HG03442 (cell line): ENCODE data around the gene RAB7A.
A peak's percentile ranks its signal among the peaks of the same experiment; 100 is the strongest.
"Not testable (repeated sequence)": the region's sequence is repeated elsewhere in the genome, so short reads cannot be mapped to it uniquely, and the experiment has no call there.

Source experiments
- ATAC-seq: cut with Tn5 transposase; IDR thresholded peaks from one replicate; pipeline ENCODE4 v1.9.1; 2021; ENCODE audit warnings: mild to moderate bottlenecking, moderate library complexity; ENCODE audit not compliant: unreplicated experiment

Gene RAB7A

DNA sequence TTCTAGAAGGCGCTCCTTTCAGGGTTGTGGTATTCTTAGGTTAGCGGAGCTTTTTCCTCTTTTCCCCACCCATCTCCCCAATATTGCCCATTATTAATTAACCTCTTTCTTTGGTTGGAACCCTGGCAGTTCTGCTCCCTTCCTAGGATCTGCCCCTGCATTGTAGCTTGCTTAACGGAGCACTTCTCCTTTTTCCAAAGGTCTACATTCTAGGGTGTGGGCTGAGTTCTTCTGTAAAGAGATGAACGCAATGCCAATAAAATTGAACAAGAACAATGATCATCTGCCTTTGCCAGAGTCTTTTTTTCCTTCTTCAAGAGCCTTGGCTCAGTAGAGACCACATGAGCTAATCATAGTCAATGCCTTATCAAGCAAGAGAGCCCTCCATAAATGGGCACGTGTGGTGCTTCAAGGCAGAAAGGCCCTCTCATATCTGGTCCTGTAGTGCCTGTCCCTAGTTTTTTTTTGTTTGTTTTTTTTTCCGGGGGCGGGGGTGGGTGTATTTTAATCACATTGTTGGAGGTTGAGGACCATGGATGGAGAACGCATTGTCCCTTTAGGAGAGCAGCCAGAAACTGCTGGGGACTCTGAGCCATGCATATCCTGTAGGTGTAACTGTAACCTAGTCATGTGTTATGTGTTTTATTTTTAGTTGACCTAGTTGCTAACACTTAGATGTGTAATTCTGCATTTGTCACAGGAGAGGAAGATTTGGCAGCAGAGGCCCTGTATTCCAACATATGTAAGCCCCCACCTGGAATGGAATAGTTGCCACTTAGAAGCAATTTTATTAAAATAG is 88.7 kb downstream of the RAB7A start:
- no peak for ATAC-seq

DNA sequence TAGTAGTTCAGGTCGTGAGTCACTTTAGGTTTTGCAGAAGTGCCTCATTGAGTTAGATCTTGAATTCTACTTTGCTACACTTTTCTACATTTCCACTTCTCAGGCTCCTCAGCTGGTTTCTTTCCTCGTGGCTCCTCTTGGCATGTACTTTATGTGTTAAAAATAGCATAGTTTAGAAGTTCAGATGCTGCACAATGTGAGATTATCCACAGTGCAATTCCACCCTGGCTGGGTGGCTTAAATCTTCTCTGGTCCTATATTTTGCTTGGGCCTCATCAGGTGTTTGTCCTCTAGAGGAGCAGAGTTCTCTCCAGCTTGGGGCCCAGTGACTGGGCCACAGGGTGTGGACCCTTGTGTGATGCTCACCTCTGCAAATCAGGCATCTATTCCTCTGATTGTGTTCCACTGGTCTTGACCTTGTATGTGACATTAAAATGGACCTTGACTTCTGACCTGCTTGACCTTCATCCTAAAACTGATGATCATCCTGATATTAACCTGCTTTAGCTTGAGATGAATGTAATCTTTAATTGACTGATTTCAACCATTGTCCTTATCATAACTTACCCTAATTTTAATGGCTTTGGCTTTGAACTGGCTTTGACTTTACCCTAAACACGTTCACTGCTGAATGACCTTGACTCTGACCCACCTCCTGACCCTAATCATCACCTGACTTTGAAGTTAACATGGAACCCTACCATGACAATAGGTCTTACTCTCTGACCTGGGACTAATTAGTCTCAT is 89.5 kb downstream of the RAB7A start:
- ATAC-seq = no peak

GRCh38 chr3:128818186-128818787 is 92.3 kb downstream of the RAB7A start:
- no peak for ATAC-seq

DNA sequence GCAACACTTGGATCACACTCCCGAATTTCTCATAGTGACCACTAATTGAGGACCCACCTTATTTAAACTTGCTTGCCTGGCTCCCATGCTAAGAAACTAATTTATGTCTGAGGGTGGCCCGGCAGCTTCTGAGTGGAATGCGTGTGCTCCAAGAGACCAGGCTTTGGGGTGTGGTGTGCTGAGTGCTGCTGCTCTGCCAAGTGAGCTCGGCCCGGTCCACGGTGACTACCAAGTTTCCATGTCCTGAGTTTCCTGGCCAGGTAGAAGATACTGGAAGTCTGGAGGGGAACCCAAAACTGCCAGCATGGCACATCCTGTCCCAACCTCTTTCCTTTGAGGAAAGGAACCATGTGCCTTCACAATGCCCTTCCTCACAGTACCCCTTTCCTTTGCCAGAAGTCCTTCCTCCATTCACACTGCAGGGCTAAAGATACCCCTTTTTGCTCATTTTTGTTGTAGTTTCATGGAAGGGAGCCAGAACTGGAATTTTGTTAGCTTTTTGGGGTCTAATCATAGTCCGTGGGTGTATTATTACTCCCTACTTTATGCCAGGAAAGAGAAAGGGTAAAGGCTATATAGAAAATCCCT is 94.4 kb downstream of the RAB7A start:
- no peak for ATAC-seq

DNA sequence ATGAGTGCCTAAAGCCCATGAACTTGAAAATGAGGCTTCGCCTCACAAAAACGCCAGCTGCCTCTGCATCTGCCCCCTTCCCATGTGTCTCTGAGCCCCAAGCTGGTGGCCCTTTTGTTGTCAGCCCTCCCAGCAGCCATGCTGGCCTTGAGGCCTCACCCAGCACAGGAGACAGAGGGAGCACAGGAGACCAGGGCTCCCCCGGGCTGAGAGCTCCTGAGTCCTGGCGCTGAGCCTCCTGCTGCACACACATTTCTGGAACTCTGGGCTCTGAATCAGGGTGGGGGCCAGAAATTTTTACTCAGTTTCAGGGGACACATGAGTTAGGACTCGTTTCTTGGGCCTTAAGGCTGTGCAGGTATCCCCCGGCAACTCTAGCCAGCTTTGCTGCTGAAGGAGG is 97.0 kb downstream of the RAB7A start:
- ATAC-seq = no peak

- ATAC-seq = no peak
Observed at GRCh38 chr3:128823631-128824030, 97.6 kb downstream of the RAB7A start.

GRCh38 chr3:128824132-128824850 is 98.3 kb downstream of the RAB7A start:
- ATAC-seq = no peak

GRCh38 chr3:128825117-128825725 is 99.2 kb downstream of the RAB7A start:
- no peak for ATAC-seq

DNA sequence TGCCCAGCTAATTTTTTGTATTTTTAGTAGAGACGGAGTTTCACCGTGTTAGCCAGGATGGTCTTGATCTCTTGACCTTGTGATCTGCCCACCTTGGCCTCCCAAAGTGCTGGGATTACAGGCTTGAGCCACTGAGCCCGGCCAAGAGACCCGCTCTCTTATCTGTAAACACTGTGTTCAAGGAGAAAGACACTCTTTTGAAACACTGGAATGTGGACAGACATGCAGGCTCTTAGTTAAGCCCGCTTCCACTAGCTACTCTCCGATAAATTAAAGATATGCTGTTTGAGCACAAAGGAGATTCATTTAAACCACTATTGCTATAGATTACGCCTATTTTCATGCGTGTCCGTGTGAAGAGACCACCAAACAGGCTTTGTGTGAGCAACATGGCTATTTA is 103.1 kb downstream of the RAB7A start:
- ATAC-seq = not testable (repeated sequence)

DNA sequence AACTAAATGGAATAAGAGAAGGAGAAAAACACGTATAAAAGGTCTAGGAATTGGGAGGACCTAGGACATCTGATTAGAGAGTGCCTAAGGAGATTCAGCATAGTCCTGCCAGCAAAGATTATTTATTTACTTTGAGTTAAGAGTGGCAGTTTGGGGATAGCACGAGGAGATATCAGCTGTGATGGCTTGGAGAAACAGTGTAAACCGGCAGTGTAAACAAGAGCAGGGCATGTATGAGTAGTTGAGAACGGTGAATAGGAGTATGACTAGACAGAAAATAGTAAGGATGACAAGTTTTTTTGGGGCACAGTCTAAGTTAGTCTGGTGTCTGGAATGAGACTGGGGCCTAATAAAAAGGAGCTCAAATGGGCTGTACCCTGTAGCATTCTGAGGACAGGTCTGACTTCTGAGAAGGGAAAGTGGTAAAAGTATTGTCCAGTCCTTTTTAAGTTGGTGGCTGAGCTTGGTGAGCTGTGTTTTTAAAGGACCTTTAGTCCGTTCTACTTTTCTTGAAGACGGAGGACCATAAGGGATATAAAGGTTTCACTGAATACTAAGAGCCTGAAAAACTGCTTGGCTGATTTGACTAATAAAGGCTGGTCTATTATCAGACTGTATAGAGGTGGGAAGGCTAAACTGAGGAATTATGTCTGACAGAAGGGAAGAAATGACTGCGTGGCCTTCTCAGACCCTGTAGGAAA is 104.1 kb downstream of the RAB7A start:
- ATAC-seq = not testable (repeated sequence)

GRCh38 chr3:128830762-128831161 is 104.8 kb downstream of the RAB7A start:
- not testable (repeated sequence) for ATAC-seq

DNA sequence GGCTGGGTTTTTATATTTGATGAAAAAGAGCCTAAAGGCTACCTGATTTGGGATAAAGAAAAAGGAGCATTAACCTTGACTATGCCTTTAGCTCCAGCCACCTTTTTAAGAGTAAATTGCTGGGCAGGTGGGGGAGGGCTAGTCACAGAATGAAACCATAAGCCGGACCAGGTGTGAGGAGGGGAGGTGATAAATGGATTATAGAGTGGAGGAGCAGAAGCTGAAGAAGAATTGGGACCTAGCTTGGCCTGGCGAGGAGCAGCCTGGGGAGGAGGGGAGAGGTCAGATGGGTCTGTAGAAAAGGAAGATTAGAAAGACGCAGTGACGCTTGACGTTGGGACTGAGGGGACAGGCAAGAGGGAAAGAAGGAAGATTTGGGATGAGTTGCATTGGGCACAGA is 107.0 kb downstream of the RAB7A start:
- ATAC-seq = not testable (repeated sequence)

DNA sequence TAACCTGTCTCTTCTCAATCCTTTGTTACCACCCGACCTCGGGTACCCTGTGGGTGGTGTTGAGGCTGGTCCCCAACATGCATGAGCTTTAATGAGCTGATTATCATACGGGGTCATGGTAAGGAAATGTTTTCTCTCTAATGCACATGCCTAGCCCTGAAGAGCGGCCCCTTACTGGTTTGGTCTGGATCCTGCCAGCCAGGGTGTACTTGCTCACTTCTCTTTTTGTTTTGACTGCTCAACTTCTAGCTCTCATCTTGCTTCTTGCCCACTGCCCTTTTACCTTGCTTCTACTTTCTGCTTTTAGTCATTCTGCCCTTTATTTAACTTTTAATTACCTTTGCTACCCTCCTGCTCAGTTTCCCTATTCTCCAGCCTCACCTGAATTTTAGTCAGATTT is 109.1 kb downstream of the RAB7A start:
- ATAC-seq = no peak

DNA sequence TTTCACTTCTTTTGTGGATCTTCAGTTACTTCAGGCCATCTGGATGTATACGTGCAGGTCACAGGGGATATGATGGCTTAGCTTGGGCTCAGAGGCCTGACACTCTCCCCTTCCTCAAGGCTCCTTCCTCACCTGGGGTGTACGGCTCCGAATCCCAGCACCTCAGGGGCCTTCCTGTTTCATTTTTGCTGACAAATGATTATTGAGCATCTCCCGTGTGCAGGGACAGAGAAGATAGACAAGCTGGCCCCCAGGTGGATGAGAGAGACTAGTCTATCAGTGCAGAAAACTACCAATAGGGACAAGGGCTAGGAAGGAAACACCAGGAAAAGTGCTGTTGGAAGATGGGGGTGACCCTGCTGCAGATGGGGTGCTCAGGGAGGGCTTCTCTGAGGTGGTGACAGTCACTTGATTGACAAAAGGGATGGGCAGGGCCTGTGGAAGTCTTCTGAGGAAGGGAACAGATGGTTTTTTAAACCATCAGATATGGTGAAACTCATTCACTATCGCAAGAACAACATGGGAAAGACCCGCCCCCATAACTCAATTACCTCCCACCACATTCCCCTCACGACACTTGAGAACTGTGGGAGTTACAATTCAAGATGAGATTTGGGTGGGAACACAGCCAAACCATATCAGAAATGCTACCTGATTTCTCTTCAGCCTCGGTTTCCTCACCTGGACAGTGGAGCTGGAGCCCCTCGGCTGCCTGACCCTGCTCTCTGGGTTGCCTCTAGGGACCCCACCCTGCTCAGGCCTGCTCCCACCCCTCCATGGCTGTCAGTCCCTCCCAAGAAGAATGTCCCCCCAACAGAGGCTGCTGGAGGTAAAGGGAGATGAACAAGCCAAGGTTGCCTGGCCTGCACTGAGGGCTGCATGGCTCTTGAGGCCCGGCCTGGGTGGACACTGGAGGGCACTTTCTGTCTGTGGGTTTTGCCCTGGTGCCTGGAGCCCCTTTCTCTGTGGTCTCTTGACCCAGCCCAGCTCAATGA is 116.2 kb downstream of the RAB7A start:
- ATAC-seq = no peak

DNA sequence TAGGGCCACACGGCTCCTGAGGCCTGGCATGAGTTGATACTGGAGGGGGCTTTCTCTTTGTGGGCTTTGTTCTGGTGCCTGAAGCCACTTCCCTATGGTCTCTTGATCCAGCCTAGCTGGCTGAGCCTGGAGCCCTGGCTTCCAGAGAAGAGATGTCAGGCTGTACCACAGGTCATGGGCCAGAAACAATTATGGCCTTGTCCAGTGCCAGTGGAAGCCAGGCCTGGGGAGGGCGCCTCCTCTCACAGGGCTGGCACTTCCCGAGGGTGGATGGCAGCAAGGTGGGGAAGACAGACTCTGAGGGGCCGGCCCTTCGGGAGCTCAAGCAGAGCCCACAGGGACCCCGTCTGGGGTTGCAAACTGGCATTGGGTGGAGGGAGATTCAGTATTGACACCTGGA is 118.5 kb downstream of the RAB7A start:
- ATAC-seq = no peak

DNA sequence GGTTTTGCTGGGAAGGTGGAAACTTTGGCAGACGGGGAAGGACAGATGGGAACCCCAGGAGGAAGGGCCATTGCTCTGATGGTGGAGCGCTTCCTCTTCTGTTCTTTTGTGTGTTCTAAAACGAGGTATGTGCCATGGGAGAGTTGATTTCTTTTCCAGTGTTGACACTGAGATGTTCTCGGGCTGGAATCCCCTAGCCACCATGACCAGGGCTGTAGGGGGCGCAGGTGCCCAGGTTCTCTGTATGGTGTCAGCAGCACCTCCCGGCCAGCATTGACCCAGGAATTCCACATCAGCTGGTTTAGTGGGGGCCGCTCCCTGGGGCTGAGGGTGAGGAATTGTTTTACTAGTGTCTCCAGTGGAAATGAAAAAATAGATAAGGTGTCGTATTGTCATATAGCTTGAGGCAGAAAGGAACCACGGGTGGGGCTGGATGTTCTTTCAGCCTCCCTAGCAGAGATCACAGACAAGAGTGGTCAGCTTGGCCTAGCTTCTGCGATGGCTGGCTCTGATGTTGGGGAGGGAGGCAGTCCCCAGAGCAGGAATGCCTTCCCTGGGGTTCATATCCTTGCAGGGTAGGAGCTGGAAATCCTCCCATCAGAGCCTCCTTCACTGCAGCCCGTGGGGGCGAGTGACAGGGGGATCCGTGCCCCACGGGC is 119.3 kb downstream of the RAB7A start:
- ATAC-seq = no peak

DNA sequence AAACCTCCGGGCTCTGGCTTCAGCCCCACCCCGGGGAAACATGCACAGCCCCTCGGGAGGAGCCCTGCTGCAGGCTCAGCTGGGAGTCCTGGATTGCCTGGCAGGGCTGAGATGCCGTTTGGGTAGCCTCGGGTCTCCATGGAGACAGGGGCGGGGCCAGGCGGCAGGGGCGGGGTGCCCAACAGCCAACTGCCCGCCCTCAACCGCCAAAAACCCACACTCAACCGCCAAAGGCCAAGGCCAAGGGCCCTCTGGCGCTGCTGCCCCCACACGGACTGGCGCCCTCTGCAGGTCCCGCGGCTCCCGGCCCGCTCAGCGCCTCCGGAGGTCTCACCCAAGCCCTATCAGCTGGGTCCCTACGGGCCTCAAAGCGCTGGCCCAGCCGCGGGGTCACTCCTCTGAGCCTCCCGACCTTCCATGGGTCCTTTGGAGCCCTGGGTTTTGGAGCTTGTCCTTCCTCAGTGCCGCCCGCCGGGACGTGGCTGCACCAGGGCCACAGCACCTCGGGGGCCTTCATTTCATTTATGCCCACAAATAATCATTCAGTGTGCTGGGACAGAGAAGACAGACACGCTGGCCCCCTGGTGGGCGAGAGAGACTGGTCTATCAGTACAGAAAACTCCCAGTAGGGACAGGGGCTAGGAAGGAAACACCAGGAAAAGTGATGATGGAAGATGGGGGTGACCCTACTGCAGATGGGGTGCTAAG is 119.9 kb downstream of the RAB7A start:
- peak; percentile 78 for ATAC-seq
